CD4-positive, alpha-beta T cell (primary cell): ENCODE results near the gene HS3ST3B1. TPM values are rescaled to one million over a fixed set of nuclear protein-coding genes. Genes with fewer than 3 reads are reported as not detected.

Source experiments
- ATAC-seq: fragments of 200-7000 bp; cut with Tn5 transposase; one replicate; pipeline ENCODE4 v1.10.0; 2022; ENCODE audit warnings: mild to moderate bottlenecking; ENCODE audit not compliant: poor library complexity
- CTCF ChIA-PET: fragments of 350-600 bp; sonication (Branson Sonifier 250); formaldehyde crosslinking; loops from one replicate; lab custom pipeline; 2021; ENCODE audit warnings: antibody characterized with exemption, inconsistent platforms; lab: Charles Lee
- POLR2A ChIA-PET: fragments of 350-600 bp; sonication (Branson Sonifier 250); formaldehyde crosslinking; loops from one replicate; lab custom pipeline; 2021; ENCODE audit warnings: antibody characterized with exemption, inconsistent platforms; lab: Charles Lee
- DNase-seq, 14 experiments: peaks; one replicate each; pipeline ENCODE4 v3.0.0-alpha.2; 2013 to 2020; ENCODE audit warnings: mixed read lengths in 2 of 14
- H3K27ac ChIP-seq, 2 donors: one replicate each; pipeline versions ENCODE4 v1.5.1 to v1.7.0; 2013; ENCODE audit warnings: low read length in 2 of 2, low read depth in 1 of 2, mild to moderate bottlenecking in 1 of 2
- H3K27me3 ChIP-seq, 2 experiments: 1 replicate in 1 of 2; 2 replicates in 1 of 2; pipeline versions ENCODE4 v1.6.1 to v1.7.0; 2013; ENCODE audit warnings: low read length in 2 of 2, control low read depth in 1 of 2, mild to moderate bottlenecking in 1 of 2, moderate library complexity in 1 of 2; ENCODE audit not compliant: insufficient read depth in 2 of 2, control insufficient read depth in 1 of 2
- H3K36me3 ChIP-seq: one replicate; pipeline ENCODE4 v1.6.1; 2013; ENCODE audit warnings: low read length, control low read depth; ENCODE audit not compliant: insufficient read depth
- H3K4me1 ChIP-seq: one replicate; pipeline ENCODE4 v1.6.1; 2013; ENCODE audit warnings: low read length, control low read depth; ENCODE audit not compliant: insufficient read depth
- H3K4me3 ChIP-seq: one replicate; pipeline ENCODE4 v1.5.1; 2013; ENCODE audit warnings: mild to moderate bottlenecking, low read length, moderate library complexity
- H3K9me3 ChIP-seq, 2 experiments: 1 replicate in 1 of 2; 2 replicates in 1 of 2; pipeline versions ENCODE4 v1.6.1 to v1.7.0; 2013; ENCODE audit warnings: low read length in 2 of 2, mild to moderate bottlenecking in 2 of 2, control low read depth in 1 of 2, moderate library complexity in 1 of 2; ENCODE audit not compliant: control insufficient read depth in 1 of 2, insufficient read depth in 1 of 2
- H3K27ac Mint-ChIP-seq: one replicate; pipeline ENCODE4 v1.8.0; 2020; ENCODE audit warnings: mixed read lengths
- H3K27me3 Mint-ChIP-seq: one replicate; pipeline ENCODE4 v1.8.0; 2021; ENCODE audit warnings: mixed read lengths
- H3K36me3 Mint-ChIP-seq: one replicate; pipeline ENCODE4 v1.8.0; 2021; ENCODE audit warnings: low read depth, mixed read lengths
- H3K4me1 Mint-ChIP-seq: one replicate; pipeline ENCODE4 v1.8.0; 2021; ENCODE audit warnings: low read depth, mixed read lengths
- H3K4me3 Mint-ChIP-seq: one replicate; pipeline ENCODE4 v1.8.0; 2020; ENCODE audit warnings: mild to moderate bottlenecking, mixed read lengths
- H3K9me3 Mint-ChIP-seq: one replicate; pipeline ENCODE4 v1.8.0; 2020; ENCODE audit warnings: mixed read lengths
- intact Hi-C, 2 experiments: fragments of 100-400 bp; cut with DNase I in 1 of 2; cut with micrococcal nuclease in 1 of 2; formaldehyde crosslinking; loops; one replicate each; pipeline versions ENCODE4 v1.15.1 to v1.9.0; 2023 to 2025; cut with DNase I, micrococcal nuclease
- total RNA-seq, 174 experiments: library from RNA in 2 of 174; stranded (reverse) in 2 of 174; gene quantifications; one replicate each; pipeline ENCODE4 v1.2.3 and lab custom pipeline; 2021 to 2026
- TF ChIP-seq, protein P1 (sequence below): fragments of 200-600 bp; IDR thresholded peaks from one replicate; pipeline ENCODE4 v1.8.0; 2022; ENCODE audit warnings: antibody characterized with exemption, mild to moderate bottlenecking

HS3ST3B1 gene
- total RNA-seq, 2 experiments from 2014 or later: 9.3 to 11.5 TPM

DNA sequence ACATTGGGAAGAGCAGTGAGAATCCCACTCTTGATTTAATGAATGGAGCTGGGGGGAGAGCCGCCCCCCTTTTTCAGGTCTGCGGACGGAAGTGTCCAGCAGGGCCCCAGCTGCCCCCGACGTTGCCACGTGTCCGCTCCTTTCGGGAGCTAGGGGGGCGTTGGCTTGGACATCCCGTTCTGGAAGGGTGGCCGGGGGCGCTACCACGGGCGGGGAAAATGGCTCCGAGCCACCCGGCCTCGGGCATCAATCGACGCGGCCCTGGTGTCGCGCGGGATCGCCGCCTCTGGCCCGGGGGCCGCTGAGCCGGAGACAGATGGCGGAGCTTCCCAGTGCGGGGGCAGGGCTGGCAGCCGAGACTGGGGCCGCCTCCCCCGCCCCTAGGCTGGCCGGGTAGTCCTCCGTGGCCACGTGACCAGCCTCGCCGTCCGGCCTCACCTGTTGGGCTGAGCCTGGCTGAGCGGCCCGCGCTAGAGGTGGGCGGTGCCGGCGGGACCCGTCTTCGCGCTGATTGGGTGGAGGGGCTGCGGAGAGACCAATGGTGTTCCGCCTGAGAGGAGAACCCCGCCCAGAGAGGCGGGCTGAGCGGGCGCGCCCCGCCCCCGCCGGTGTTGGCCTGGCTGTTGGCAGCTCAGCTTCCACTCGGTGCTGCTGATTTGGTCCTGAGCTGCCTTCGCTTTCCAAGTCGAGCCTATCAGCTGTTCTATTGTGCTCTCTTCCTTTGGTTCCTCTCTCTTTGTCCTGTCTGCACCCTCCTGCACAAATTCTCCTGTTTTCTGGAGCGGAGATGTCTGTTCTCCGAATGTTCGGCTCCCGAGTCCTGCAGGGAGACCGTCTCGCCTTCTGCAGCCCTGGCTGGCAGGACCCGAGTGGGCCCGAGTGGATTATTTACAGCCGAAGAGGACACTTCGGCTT lies 8.3 kb downstream of the HS3ST3B1 start:
- Histone ChIP-seq H3K36me3 (peaks cover 12% of the 10 kb centered on the region), H3K4me3 (peak overlapping the region; percentile 66), H3K9me3 (peaks cover 0 to 3% of the 10 kb centered on the region in 2 experiments), H3K27me3 (no peaks in the 10 kb centered on the region), H3K27ac (no peak overlapping the region), H3K4me1 (peaks cover 35% of the 10 kb centered on the region)
- H3K36me3 Mint-ChIP-seq: peaks cover 46% of the 10 kb centered on the region
- no peaks in the 10 kb centered on the region for H3K27me3 Mint-ChIP-seq
- peak overlapping the region; percentile 36 for H3K27ac Mint-ChIP-seq
- DNase-seq (peak; percentile 84 to 95 (median 90)), ATAC-seq (peak; percentile 99)
- ChIA-PET CTCF (no interaction called here), POLR2A (interaction anchor here (1.0 to 1.6 kb wide), 5 partner anchors 8 to 119 kb away, joined by 3 to 13 read pairs (median 3); partner anchors contain the start of gene HS3ST3B1)
- peaks cover 76% of the 10 kb centered on the region for H3K4me1 Mint-ChIP-seq
- TF ChIP-seq, protein P1, sequence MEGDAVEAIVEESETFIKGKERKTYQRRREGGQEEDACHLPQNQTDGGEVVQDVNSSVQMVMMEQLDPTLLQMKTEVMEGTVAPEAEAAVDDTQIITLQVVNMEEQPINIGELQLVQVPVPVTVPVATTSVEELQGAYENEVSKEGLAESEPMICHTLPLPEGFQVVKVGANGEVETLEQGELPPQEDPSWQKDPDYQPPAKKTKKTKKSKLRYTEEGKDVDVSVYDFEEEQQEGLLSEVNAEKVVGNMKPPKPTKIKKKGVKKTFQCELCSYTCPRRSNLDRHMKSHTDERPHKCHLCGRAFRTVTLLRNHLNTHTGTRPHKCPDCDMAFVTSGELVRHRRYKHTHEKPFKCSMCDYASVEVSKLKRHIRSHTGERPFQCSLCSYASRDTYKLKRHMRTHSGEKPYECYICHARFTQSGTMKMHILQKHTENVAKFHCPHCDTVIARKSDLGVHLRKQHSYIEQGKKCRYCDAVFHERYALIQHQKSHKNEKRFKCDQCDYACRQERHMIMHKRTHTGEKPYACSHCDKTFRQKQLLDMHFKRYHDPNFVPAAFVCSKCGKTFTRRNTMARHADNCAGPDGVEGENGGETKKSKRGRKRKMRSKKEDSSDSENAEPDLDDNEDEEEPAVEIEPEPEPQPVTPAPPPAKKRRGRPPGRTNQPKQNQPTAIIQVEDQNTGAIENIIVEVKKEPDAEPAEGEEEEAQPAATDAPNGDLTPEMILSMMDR: no peak
- H3K9me3 Mint-ChIP-seq: no peaks in the 10 kb centered on the region
- intact Hi-C loops: loop anchor here in 1 of 2 experiments (1.0 kb wide), 1 partner anchor 8 kb away; the partner anchor contains the start of gene HS3ST3B1
- peak overlapping the region; percentile 90 for H3K4me3 Mint-ChIP-seq

DNA sequence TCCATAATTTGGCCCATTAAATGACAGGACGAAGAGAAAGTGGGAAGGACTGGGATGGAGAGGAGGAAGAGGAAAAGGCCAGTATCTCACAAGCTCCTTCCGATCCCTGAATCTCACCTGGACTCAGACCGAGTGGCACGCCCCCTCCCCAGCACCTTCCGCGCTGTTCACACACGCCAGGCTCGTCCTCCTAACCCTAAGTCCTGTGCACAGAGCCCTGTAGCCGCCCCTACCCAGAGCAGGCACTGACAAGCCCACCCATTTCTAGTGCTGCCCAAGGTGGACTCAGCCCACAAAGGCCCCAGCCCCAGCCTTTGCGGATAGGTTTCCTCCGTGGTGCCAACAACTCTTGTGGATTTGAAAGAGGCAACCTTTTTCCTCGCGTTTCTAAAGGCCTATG lies 9.2 kb downstream of the HS3ST3B1 start:
- H3K4me3 Mint-ChIP-seq: peak overlapping the region; percentile 86
- no peaks in the 10 kb centered on the region for H3K9me3 Mint-ChIP-seq
- Histone ChIP-seq H3K4me3 (no peak overlapping the region), H3K27ac (no peak overlapping the region), H3K9me3 (peaks cover 0 to 3% of the 10 kb centered on the region in 2 experiments), H3K4me1 (peaks cover 30% of the 10 kb centered on the region), H3K27me3 (no peaks in the 10 kb centered on the region), H3K36me3 (peaks cover 20% of the 10 kb centered on the region)
- TF ChIP-seq, protein P1: no peak
- peaks cover 50% of the 10 kb centered on the region for H3K36me3 Mint-ChIP-seq
- no peaks in the 10 kb centered on the region for H3K27me3 Mint-ChIP-seq
- ChIA-PET POLR2A (no interaction called here), CTCF (no interaction called here)
- peak overlapping the region; percentile 38 for H3K27ac Mint-ChIP-seq
- ATAC-seq (no peak), DNase-seq (peak in 1 of 14 experiments; percentile 29)
- peaks cover 76% of the 10 kb centered on the region for H3K4me1 Mint-ChIP-seq
- intact Hi-C loops: loop anchor here in 1 of 2 experiments (5.0 kb wide), 1 partner anchor 112 kb away; no protein-coding TSS in a partner anchor

DNA sequence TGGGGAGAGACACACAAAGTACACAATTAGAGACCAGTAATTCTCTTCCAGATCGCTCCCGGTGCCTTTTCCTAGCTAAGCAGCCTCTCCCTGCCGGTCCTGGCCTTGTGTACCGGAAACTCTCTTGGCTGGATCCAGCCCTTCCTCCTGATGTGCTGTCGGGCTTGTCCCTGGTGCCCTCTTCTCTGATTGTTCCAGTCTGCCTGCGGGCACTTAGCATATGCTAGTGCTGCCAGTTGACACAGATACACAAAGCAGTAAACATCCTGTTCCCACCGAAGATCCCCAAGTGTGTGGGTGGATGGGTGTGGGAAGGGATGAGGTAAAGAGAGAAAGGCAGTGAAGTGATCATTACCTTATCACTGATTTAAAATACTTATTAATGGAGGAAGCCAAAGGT lies 9.7 kb downstream of the HS3ST3B1 start:
- no peaks in the 10 kb centered on the region for H3K9me3 Mint-ChIP-seq
- Histone ChIP-seq H3K27me3 (no peaks in the 10 kb centered on the region), H3K4me1 (peaks cover 32% of the 10 kb centered on the region), H3K9me3 (peaks cover 0 to 3% of the 10 kb centered on the region in 2 experiments), H3K36me3 (peaks cover 22% of the 10 kb centered on the region), H3K4me3 (no peak overlapping the region), H3K27ac (no peak overlapping the region)
- peaks cover 51% of the 10 kb centered on the region for H3K36me3 Mint-ChIP-seq
- DNase-seq (no peak), ATAC-seq (no peak)
- intact Hi-C loops: loop anchor here in 1 of 2 experiments (5.0 kb wide), 1 partner anchor 112 kb away; no protein-coding TSS in a partner anchor
- CTCF ChIA-PET: no interaction called here
- TF ChIP-seq, protein P1: no peak
- H3K27me3 Mint-ChIP-seq: no peaks in the 10 kb centered on the region
- peaks cover 75% of the 10 kb centered on the region for H3K4me1 Mint-ChIP-seq
- peak overlapping the region; percentile 38 for H3K27ac Mint-ChIP-seq
- POLR2A ChIA-PET: no interaction called here
- H3K4me3 Mint-ChIP-seq: peak overlapping the region; percentile 86
